ENCODE measurements around the gene SPAAR.

GRCh38 chr9:35909687-35910612 is 660 bp downstream of the SPAAR start:
- TF ChIP-seq CTCF (optimal IDR thresholded peaks at IDR 0.05 in 1 of 3, IDR thresholded peaks at IDR 0.05 in 1 of 3, conservative IDR thresholded peaks at IDR 0.05 in 1 of 3; ENCODE audit: extremely low read depth in 1 of 3, insufficient read depth in 2 of 3, low read length in 3 of 3) (no peak), EZH2 (IDR thresholded peaks at IDR 0.05; ENCODE audit: low read length) (no peak)
